HCT116 (cell line): Measurements from ENCODE around the gene GOLGA1. TPM values are rescaled to one million over a fixed set of nuclear protein-coding genes. Genes with fewer than 3 reads are reported as not detected.
A peak's percentile ranks its signal among the peaks of the same experiment; 100 is the strongest.

Source experiments
- ATAC-seq: fragments of 200-7000 bp; cut with Tn5 transposase; 2 replicates; pipeline ENCODE4 v1.9.1; 2020; ENCODE audit warnings: mild to moderate bottlenecking, moderate library complexity
- BruUV-seq: library from RNA; stranded (reverse); fragments of 400-500 nt; replicated peaks from 2 replicates; lab custom pipeline; 2021; lab: Mats Ljungman, UMichigan
- CTCF ChIA-PET: fragments of 300-600 bp; sonication (Branson Sonifier 250); formaldehyde crosslinking; loops from one replicate; lab custom pipeline; 2021; ENCODE audit warnings: antibody characterized with exemption; lab: Charles Lee
- POLR2A ChIA-PET: fragments of 300-600, 350-600 bp; sonication (Branson Sonifier 250); formaldehyde crosslinking; loops from one replicate; lab custom pipeline; 2021; ENCODE audit warnings: antibody characterized with exemption; lab: Charles Lee
- RAD21 ChIA-PET, 2 experiments: fragments of 300-600 bp; sonication (Branson Sonifier 250); formaldehyde crosslinking; loops; one replicate each; lab custom pipeline; 2023; ENCODE audit warnings: low total read pairs in 2 of 2; ENCODE audit not compliant: uncharacterized antibody in 2 of 2, unreplicated experiment in 2 of 2, low non-redundant PET in 1 of 2; lab: Charles Lee
- DNase-seq: peaks from one replicate; pipeline ENCODE4 v3.0.0-alpha.2; 2010; ENCODE audit warnings: low read depth, low spot score
- H2AFZ ChIP-seq: fragments of 200-600 bp; shearing (Covaris generic), sonication (generic); 2 replicates; pipeline ENCODE4 v1.6.1; 2017; ENCODE audit warnings: low read depth, mixed run types, mixed read lengths, antibody characterized with exemption, low read length; ENCODE audit not compliant: poor library complexity, severe bottlenecking
- H3K27ac ChIP-seq: 2 replicates; pipeline ENCODE4 v1.5.1; 2012; ENCODE audit warnings: low read depth, low read length
- H3K27me3 ChIP-seq: fragments of 200-600 bp; sonication (generic); 2 replicates; pipeline ENCODE4 v1.6.1; 2016; ENCODE audit warnings: mixed run types, low read length, mixed read lengths; ENCODE audit not compliant: insufficient read depth
- H3K36me3 ChIP-seq, 2 experiments: fragments of 200-500 bp in 1 of 2; fragments of 200-600 bp in 1 of 2; sonication (Bioruptor generic) in 1 of 2; sonication (generic) in 1 of 2; 2 replicates each; pipeline versions ENCODE4 v1.5.1 to v1.6.1; 2014 to 2016; ENCODE audit warnings: low read length in 2 of 2, inconsistent platforms in 1 of 2, mixed read lengths in 1 of 2, mixed run types in 1 of 2; ENCODE audit not compliant: insufficient read depth in 2 of 2, control insufficient read depth in 1 of 2
- H3K4me1 ChIP-seq, 2 experiments: fragments of 200-600 bp in 1 of 2; sonication (generic) in 1 of 2; 2 replicates each; pipeline versions ENCODE4 v1.5.1 to v1.6.1; 2012 to 2017; ENCODE audit warnings: low read length in 2 of 2, inconsistent platforms in 1 of 2, mild to moderate bottlenecking in 1 of 2, mixed read lengths in 1 of 2, mixed run types in 1 of 2, moderate library complexity in 1 of 2; ENCODE audit not compliant: insufficient read depth in 2 of 2, control insufficient read depth in 1 of 2
- H3K4me2 ChIP-seq: fragments of 200-600 bp; sonication (generic); 2 replicates; pipeline ENCODE4 v1.6.1; 2017; ENCODE audit warnings: mixed run types, low read length, mixed read lengths
- H3K4me3 ChIP-seq, 2 experiments: fragments of 200-600 bp in 1 of 2; sonication (generic) in 1 of 2; replicated peaks in 1 of 2; 2 replicates each; pipeline ENCODE4 v1.5.1; 2011 to 2016; ENCODE audit warnings: low read length in 2 of 2, control low read depth in 1 of 2, low read depth in 1 of 2, mild to moderate bottlenecking in 1 of 2, mixed read lengths in 1 of 2, mixed run types in 1 of 2
- H3K79me2 ChIP-seq: fragments of 200-600 bp; sonication (generic); 2 replicates; pipeline ENCODE4 v1.6.1; 2017; ENCODE audit warnings: mild to moderate bottlenecking, mixed run types, low read length, moderate library complexity, mixed read lengths; ENCODE audit not compliant: insufficient read depth
- H3K9ac ChIP-seq: fragments of 200-600 bp; sonication (generic); 2 replicates; pipeline ENCODE4 v1.6.1; 2016; ENCODE audit warnings: low read length, mixed read lengths
- H3K9me2 ChIP-seq: fragments of 200-600 bp; sonication (generic), shearing (Covaris generic); 2 replicates; pipeline ENCODE4 v1.6.1; 2017; ENCODE audit warnings: mixed run types, mild to moderate bottlenecking, moderate library complexity; ENCODE audit not compliant: insufficient read depth
- H3K9me3 ChIP-seq, 2 experiments: fragments of 200-500 bp in 1 of 2; fragments of 200-600 bp in 1 of 2; sonication (Bioruptor generic) in 1 of 2; sonication (generic) in 1 of 2; 2 replicates each; pipeline ENCODE4 v1.6.1; 2014 to 2017; ENCODE audit warnings: low read length in 2 of 2, mixed read lengths in 2 of 2, inconsistent platforms in 1 of 2, low read depth in 1 of 2, mild to moderate bottlenecking in 1 of 2, mixed run types in 1 of 2, moderate library complexity in 1 of 2; ENCODE audit not compliant: control insufficient read depth in 1 of 2, insufficient read depth in 1 of 2
- H4K20me1 ChIP-seq: fragments of 200-600 bp; sonication (generic), shearing (Covaris generic); 2 replicates; pipeline ENCODE4 v1.6.1; 2017; ENCODE audit warnings: mixed run types, mild to moderate bottlenecking, moderate library complexity; ENCODE audit not compliant: insufficient read depth
- CTCF ChIP-seq, 3 experiments: fragments of 200-600 bp in 1 of 3; sonication (generic) in 1 of 3; IDR thresholded peaks in 2 of 3; conservative IDR thresholded peaks in 1 of 3; 2 replicates each; pipeline ENCODE4 v1.5.1; 2012 to 2017; ENCODE audit warnings: low read depth in 2 of 3, low read length in 2 of 3, antibody characterized with exemption in 1 of 3, borderline replicate concordance in 1 of 3, control low read depth in 1 of 3, mild to moderate bottlenecking in 1 of 3, mixed read lengths in 1 of 3, mixed run types in 1 of 3, moderate library complexity in 1 of 3; ENCODE audit not compliant: insufficient read depth in 1 of 3
- JUND ChIP-seq: IDR thresholded peaks from 2 replicates; pipeline ENCODE4 v1.6.1; 2012
- SP1 ChIP-seq: IDR thresholded peaks from 2 replicates; pipeline ENCODE4 v1.6.1; 2012; ENCODE audit warnings: low read depth
- TCF7L2 ChIP-seq: IDR thresholded peaks from 2 replicates; pipeline ENCODE4 v1.7.0; 2011; ENCODE audit warnings: borderline replicate concordance, inconsistent platforms; ENCODE audit not compliant: insufficient read depth, insufficient read length; ENCODE audit errors: extremely low read depth
- ZFX ChIP-seq: fragments of 450-650 bp; IDR thresholded peaks from 2 replicates; pipeline ENCODE4 v1.6.1; 2017
- intact Hi-C: fragments of 100-400 bp; cut with micrococcal nuclease; formaldehyde crosslinking; loops from 2 replicates; pipeline ENCODE4 v1.10.0; 2022
- total RNA-seq: library from RNA; stranded (reverse); gene quantifications from one replicate; pipeline ENCODE4 v1.2.1, GENCODE V29; 2021; ENCODE audit not compliant: unreplicated experiment
- TF ChIP-seq, protein P1 (sequence below): IDR thresholded peaks from 2 replicates; pipeline ENCODE4 v1.6.1; 2012; ENCODE audit warnings: low read depth

Gene GOLGA1
- total RNA-seq, 1 experiment from 2014 or later: 13.1 TPM

GRCh38 chr9:124941679-124942561, 1.0 kb upstream of the GOLGA1 start:
- intact Hi-C loops: no loop called here
- Histone ChIP-seq H3K9me3 (no peaks in the 10 kb centered on the region), H3K4me2 (peak overlapping the region; percentile 88), H3K27ac (peak overlapping the region; percentile 83), H3K4me3 (peak overlapping the region; percentile 73 to 88), H3K27me3 (no peaks in the 10 kb centered on the region), H3K36me3 (no peaks in the 10 kb centered on the region), H4K20me1 (no peaks in the 10 kb centered on the region), H3K9ac (peak overlapping the region; percentile 85), H3K79me2 (0 out of 2 replicates have a peak, but pooled peaks cover 7% of the 10 kb centered on the region), H3K4me1 (peaks cover 9 to 15% of the 10 kb centered on the region in 2 experiments; a peak in 3 of 4 replicates), H3K9me2 (no peaks in the 10 kb centered on the region), H2AFZ (no peak overlapping the region)
- TF ChIP-seq CTCF (IDR thresholded peaks at IDR 0.05 in 2 of 3, conservative IDR thresholded peaks at IDR 0.05 in 1 of 3; ENCODE audit: borderline replicate concordance in 1 of 3, insufficient read depth in 1 of 3, low read depth in 2 of 3, low read length in 2 of 3) (peak in 1 of 3 experiments; percentile 16; a peak in 1 of 6 replicates), TCF7L2 (no peak), JUND (no peak), ZFX (no peak), SP1 (no peak)
- TF ChIP-seq, protein P1, sequence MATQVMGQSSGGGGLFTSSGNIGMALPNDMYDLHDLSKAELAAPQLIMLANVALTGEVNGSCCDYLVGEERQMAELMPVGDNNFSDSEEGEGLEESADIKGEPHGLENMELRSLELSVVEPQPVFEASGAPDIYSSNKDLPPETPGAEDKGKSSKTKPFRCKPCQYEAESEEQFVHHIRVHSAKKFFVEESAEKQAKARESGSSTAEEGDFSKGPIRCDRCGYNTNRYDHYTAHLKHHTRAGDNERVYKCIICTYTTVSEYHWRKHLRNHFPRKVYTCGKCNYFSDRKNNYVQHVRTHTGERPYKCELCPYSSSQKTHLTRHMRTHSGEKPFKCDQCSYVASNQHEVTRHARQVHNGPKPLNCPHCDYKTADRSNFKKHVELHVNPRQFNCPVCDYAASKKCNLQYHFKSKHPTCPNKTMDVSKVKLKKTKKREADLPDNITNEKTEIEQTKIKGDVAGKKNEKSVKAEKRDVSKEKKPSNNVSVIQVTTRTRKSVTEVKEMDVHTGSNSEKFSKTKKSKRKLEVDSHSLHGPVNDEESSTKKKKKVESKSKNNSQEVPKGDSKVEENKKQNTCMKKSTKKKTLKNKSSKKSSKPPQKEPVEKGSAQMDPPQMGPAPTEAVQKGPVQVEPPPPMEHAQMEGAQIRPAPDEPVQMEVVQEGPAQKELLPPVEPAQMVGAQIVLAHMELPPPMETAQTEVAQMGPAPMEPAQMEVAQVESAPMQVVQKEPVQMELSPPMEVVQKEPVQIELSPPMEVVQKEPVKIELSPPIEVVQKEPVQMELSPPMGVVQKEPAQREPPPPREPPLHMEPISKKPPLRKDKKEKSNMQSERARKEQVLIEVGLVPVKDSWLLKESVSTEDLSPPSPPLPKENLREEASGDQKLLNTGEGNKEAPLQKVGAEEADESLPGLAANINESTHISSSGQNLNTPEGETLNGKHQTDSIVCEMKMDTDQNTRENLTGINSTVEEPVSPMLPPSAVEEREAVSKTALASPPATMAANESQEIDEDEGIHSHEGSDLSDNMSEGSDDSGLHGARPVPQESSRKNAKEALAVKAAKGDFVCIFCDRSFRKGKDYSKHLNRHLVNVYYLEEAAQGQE: no peak
- ATAC-seq: peak; percentile 12
- ChIA-PET CTCF (interaction anchor here (0.6 kb wide), 1 partner anchor 441 kb away, joined by 3 read pairs; no protein-coding TSS in a partner anchor), POLR2A (no interaction called here), RAD21 (no interaction called here)
- no TSS peak for BruUV-seq
- peak; percentile 2 for DNase-seq
